Stimulated activated CD8-positive, alpha-beta memory T cell treated with anti-CD3 and anti-CD28 coated beads, Interleukin-4, amount 100 ng/mL, for 1 hour (primary cell): ENCODE measurements around the gene RSPRY1.
A peak's percentile ranks its signal among the peaks of the same experiment; 100 is the strongest.

ENCODE experiments used
- DNase-seq, 2 donors: peaks; one replicate each; pipeline ENCODE4 v3.0.0-alpha.2; 2020; ENCODE audit warnings: low read depth in 2 of 2, low spot score in 1 of 2

RSPRY1 gene

DNA sequence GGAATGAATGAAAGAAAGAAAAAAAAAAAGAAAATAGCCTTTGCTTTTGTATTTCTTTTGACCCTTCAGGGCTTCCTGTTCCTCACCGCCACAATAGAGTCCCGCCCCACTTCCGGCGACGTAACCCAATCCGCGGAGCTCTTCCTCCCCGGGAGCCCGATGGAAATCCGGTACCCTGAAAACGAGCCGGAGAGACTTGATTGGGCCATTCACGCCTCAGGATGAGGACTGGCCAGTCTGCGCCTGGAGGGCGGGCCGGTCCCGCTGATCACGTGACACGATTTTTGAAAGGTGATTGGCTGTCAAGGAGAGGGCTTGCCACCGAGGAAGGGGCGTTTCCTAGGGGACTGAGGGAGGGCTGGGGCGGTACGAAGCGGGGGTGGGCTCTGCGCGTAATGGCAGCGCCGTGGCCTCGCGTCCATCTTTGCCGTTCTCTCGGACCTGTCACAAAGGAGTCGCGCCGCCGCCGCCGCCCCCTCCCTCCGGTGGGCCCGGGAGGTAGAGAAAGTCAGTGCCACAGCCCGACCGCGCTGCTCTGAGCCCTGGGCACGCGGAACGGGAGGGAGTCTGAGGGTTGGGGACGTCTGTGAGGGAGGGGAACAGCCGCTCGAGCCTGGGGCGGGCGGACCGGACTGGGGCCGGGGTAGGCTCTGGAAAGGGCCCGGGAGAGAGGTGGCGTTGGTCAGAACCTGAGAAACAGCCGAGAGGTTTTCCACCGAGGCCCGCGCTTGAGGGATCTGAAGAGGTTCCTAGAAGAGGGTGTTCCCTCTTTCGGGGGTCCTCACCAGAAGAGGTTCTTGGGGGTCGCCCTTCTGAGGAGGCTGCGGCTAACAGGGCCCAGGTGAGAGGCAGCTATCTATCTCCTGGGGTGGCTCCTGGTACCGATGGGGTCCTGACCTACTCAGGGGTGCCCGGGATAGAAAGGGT, at the start of gene RSPRY1, which contains the start of gene PSME3IP1:
TSS of gene RSPRY1 (plus strand) at position 385 of the 927 bp plus-strand sequence. CDS start 18,330 bp downstream, outside the sequence.
TSS of gene PSME3IP1 (minus strand) at position 95 of the 927 bp plus-strand sequence. CDS start 12,185 bp downstream, outside the sequence.
- peak; percentile 85 to 96 for DNase-seq

DNA sequence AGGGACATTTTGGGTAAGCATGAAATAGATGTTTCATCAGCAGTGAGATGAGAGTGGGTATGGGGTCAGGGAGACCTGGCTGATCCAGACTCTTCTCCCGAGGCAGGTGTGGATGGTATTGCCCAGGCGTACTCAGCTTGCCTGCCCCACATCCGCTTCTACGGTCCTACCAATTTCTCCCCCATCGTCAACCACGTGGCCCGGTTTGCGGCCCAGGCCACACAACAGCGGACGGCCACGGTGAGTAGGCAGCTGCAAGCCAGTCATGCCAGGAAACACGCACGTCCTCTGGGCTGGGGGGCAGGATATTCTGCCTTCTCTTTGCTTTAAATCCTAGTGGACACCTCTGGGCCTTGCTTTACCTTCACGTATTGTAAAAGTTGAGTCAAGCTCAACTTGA, 49.1 kb upstream of the RSPRY1 start:
- no peak for DNase-seq

DNA sequence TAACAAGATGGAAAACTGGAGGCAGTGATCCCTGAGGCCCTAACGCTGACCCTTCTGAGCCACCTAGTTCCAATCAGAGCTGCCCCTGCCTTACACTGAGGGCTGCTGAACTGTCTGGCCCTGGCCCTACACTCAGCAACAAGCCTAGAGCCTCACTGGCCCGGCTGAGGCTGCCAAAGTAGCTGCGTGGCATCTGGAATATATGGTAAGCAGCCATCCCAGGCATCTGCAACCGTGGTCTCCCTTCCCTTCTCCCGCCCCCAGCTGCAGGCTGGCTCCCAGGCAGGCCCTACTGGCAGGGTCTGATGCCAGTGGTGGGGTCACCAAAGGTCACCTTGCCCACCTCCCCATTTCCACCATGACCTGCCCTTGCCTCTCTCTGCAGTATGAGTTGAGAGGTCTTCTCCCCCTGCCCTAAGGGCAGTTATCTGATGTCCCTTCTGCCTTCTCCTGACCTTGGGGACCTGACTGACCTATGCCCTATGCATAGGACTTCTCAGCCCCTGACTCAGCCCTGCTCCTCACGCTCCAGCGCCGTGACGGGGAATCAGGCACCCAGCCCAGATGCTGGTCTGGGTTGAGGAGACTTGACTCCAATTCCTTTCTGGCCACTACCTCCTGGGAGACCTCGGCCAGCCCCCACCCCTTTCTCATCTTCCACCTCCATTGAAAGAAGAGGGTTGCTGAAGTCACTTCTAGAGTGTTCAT, 48.4 kb upstream of the RSPRY1 start:
- DNase-seq, result no peak

DNA sequence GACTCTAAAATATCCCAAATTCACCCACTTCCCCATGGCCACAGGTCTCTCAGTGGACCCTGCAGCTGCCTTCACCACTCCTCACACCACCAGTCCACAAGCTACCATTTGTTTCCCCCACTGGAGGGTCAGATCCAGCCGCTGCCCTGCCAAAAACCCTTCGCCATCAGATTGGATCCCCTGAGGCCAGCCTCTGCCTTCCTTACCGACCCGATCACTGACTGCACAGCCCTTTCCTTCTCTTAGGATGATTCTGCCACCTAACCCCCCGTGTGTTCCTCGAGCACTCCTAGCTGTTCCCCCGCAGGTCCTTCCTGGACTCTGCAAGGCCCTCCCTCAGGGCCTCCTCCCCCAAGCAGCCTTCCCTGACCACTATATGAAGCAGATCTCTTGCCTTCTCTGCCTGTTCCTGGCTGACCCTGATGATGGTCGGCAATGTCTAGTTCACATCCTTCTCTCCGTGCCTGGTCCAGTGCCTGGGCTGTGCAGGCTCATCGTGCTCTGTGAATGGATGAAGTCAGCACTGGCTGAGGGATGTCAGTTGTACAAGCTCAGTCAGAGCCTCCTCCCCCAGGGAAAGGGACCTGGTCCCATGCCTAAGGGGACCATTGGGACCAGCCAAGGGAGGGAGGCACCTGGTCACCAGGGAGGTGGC, 47.7 kb upstream of the RSPRY1 start:
- no peak for DNase-seq

DNA sequence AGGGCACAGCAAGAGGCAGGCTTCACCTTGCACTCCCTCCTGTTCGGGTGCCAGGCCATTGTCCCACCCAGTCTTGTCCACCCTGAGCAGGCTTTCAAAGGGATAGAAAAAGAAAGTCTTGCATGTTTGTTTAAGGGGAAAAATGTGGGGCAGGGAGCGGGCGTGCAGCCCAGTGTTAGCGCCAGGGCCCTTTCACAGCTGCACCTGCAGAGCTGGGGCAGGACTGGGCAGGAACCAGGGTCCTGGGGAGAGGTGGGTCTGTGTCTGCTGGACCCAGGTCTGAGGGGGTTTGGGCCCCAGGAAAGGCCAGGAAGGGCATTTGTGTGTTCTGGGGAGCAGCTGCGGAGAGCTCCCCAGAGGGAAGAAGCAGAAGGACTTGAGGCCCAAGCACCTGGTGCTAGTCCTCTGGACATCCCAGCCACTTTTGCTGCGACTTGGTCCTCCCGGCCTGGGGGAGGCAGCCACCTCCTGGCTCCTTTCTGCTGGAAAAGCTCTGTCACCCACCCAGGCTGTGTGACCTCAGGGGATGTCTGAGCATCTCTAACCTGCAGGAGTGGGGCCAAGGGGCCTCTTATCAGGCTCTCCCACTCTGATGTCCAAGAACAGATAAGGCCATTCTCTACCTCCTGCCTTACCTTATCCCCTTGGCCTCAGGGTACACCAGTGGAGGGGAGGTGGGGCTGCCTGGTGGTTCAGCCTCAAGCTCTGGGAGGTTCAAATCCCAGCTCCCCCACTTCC, 45.0 kb upstream of the RSPRY1 start:
- DNase-seq, result no peak

DNA sequence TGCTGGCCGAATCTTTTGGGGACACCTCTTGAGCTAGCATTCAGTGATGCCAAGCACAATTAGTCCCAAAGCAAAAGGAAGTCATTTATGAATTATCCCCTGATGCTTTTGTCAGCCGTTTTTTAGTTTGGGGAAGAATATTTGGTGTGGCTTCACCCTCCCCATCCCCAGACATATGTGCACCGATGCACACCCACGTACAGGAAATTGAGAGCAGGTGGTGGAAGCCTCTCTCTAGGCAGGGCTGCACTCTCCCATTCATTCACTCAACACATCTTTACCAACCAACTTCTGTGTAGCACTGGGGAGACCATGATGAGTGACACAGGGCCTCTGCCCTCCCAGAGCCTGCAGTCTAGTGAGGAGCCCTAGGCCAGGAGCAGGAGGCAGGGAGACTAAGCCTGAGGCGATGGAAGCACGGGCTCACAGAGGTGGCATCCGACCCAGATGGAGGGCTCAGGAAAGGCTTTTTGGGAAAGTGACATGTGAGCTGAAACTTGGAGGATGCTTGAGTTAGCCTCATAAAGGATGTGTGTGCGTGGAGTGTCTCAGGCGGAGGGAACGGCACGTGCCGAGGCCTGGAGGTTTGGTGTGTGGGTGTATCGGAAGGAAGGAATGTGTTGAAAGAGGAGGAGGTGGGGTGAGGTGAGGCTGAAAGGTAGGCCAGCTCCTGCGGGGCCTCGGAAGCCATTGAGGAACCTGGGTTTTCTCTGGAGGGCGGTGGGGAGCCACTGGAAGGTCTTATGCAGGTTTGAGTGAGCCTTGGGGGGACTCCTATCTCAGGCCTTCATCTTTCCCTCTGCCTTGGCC, 44.1 kb upstream of the RSPRY1 start:
- no peak for DNase-seq

DNA sequence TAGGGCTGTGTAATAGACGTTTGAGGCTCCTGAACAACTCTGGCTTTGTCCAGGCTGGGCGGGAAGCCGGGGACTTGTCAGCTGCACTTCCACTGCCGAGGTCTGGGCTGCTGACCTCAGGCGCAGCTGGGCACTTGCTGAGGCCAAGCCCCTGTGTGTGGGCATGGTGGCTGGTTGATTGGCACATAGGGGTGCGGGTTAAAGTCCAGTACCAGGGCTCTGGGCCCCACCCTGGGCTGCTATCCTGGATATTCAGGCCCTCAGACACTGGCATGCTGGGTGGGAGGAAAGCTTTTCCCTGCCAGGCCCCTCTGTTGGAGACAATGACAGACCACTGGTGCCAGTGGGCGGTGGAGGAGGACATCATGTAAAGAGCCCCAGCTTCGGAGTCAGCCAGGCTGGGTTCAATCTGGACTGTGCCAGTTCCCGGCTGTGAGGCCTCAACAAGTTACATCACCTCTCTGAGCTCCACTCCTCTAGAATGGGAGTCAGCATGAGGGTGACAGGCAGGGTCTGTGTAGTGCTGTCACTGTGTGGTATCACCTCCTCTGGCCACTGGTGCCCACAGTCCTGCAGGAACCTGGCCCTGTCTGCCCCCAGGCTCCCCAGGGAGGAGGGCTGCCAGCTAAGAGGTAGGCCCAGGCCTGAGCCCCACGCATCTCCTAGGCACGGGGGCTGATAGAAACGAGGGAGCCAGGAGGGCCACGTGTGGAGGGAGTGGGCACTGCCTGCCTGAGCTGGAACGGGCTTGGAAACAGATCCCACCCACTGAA, 42.8 kb upstream of the RSPRY1 start:
- no peak for DNase-seq

DNA sequence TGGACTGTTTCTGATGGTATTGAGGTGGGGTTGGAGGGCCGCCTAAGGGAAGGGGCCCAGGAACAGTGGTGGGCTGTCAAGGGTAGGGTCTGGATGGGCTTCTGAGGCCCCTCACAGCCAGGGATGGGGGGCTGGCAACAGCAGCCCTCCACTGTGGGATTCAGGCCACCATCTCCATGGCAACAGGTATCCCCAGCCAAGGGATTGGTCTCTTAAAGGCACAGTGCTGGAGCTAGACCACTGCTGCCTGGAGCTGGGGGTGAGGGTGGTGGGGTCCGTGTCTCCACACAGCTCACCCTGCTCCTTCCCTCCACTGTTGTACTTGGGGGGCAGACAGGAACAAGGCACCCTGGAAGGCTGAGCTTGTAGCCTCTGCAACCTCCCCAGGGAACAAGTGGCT, 42.1 kb upstream of the RSPRY1 start:
- DNase-seq, result no peak

DNA sequence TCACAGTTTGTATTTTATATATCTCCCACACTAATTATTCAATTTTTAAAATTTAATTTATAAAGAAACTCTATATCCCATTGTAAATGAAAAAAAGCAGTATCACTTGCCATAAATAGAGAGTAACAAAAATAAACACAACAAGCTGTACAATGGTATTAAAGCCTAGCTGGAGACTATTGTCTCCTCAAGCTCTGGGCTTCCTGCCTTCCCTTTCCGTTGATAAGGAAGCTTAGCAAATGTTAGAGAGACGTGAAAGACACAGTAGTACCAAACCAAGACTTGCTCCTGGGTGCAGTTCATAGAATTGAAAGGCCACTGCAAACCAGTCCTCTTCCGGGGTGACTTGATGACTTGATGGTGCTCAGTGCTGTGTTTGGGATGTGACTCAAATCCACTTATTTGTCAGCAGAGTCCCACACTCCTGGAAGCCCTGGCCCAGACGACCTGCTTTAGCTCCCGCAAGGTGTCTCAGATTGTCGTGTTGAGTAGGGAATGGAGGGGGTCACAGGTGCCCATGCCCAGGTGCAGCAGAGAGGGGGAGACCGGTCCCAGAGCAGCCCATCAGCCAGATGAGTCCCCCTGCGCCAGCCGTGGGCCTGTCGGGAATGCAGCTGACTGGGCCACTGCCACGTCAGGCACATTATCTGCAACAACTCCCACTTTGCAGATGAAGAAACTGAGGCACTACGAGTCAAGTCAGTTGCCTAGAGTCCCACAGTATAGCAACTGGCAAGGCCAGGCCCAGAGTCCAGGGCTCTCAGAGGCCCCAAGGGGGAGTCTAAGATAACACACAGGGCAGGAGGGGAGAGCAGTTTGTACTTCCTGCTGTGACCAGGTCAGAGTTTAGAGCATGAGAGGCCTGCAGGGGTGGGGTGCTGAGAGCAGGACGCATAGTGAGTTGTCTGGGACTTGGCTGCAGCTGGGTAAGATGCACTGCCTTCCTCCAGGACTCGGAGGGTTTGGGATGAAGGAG, 40.8 kb upstream of the RSPRY1 start:
- no peak for DNase-seq

DNA sequence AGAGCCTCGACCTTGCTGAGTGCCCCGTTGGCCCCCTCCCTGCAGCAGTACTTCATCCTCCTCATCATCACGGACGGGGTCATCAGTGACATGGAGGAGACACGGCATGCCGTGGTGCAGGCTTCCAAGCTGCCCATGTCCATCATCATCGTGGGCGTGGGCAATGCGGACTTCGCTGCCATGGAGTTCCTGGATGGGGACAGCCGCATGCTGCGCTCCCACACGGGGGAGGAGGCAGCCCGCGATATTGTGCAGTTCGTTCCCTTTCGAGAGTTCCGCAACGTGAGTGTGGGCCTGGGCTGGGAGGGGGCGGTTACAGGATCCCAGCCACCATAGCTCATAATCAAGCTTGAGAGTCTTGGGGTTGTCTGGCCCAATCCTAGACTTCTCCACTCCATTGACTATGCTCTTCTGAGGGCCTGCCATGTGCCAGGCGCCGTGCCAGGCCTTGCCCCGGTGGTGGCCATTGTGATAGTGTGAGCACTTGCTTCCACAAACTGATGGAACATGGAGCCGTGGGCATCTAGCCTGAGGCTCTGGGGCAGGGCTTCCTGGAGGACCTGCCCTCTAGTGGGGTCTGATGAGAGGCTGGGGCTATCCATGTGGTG, 40.0 kb upstream of the RSPRY1 start:
- DNase-seq, result no peak

DNA sequence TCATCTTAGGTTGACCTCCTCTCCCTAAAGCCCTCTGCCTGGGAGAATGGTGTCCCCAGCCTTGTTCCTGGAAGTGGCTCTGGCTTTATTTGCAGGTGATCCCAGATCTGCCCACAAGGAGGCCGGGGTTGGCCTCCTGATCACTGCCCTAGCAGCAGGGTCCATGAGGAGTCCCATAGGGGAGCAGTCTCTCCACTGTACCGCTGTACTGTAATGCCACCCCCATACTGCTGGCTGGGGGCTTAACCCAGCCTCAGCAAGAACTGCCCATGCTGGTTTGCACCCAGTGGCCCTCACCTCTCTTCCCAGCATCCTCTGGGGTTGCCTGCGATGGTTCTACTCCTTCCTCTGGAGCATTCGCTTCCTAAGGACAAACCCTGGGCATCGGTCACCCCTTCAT, 39.4 kb upstream of the RSPRY1 start:
- DNase-seq, result no peak

DNA sequence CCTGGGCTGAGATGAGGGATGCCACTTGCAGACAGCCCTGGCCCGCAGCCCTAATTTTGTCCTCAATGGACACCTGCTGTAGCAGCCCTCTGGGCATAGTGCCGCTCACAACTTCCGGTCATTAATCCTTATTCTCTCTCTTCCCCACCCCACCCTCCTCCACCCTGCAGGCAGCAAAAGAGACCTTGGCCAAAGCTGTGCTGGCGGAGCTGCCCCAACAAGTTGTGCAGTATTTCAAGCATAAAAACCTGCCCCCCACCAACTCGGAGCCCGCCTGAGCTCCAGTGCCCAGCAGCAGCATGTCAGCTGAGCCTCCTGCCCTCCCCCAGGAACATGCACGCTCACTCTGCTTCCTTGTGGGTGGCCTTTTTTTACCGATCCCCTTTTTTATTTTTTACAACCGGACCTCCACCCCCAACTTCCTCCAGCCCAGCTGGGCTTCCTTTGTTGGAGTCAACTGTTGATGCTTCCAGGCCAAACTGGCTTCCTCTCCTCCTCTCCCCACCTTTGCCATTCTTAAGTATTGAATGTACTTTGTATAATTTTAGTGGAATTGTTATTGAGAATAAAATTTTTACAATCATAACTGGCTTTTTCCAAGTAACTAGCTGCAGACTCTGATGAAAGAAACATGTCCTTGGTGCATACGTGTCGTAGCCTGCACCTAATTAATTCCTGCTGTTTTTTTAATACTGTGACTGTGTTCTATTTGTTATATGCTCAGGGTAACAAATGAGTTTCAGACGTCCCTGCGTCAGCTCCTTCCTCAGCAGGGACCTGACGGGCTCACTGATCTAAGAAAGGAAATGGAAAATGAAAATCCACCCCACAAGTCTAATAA, 38.5 kb upstream of the RSPRY1 start:
- DNase-seq, result no peak

DNA sequence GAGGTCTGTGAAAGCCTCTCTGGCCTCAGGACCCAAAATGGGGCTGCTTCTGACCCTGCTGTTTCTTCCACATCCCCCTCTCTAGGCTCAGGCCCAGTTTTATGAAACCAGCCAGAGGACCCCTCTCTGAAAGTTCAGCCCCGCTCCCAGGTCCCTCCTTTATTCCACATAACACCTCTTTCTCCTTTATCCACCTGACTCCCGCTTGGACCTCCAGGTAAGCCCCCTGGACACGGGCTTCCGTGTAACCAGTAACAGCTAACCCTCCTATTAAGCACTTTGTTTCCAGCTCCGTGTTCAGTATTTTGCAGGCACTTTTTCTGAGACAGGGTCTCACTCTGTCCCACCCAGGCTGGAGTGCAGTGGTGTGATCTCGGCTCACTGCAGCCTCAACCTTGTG, 37.6 kb upstream of the RSPRY1 start:
- no peak for DNase-seq

DNA sequence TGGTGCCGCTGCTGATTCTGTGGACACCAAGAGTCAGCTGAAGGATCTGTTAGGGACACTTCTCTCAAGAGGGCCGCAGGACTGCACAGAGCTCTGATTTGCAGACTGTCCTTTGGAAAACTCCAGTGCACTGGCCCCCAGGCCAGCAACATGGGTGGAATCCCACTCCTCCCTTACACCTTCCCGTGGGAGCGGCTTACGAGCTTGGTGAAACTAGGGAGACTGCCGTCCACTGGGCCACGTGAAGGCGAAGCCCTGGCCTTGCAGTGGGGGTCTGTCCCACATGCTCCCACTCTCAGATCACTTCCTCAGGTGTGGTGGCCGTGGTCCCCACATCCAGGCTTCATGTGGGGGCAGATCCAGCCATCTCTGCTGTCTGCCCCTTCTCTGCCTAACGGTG, 36.7 kb upstream of the RSPRY1 start:
- DNase-seq, result no peak

DNA sequence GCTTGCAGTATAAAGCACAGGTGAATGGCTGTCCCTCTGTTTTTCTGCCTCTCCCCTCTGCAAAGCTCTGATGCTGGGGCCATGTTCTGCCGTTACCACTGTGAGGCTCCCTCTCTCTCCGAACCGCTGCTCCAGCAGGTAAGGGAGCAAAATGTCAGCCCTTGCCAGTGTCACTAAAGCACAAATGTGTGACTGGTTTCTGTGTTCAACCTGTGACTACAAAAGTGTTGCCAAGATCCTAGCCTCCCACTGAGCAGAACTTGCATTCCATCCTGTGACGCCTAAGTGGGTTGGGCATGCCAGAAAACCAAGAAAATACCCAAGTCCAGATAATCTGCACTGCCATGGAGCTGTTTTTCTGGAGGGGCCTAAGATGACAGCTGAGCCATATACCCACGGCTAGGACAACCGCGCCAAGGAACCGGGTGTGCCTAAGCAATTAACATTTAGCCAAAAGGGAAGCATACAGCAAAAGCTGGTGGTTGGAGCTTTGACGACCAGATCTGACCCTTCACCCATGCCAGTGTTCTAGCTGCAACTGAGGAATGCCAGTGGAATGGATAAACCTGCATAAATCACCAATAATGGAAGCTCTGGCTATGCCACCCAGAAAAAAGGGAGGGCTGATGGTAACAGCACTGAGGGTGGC, 35.3 kb upstream of the RSPRY1 start:
- DNase-seq, result no peak

DNA sequence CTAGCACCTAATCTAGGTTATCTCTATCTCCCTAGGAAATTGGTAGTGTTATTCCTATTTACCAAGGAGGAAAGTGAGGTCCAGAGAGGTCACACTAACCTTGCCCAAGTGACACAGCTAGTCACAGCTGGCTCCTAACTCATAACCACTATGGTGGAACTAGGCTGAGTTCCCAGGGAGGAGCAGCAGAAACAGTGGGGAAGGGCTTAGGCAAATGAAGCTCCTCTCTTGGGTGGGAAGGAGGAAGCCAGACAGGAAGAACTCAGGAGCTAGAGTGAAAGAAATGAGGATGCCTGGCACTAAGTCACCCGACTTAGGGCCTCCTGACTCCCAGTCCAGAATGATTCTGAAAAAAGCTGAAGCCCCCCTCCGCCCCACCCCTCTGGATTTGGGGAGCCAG, 34.8 kb upstream of the RSPRY1 start:
- no peak for DNase-seq
